Loucy (cell line): ENCODE measurements around the gene PDE4D.
"Not testable (repeated sequence)": the region's sequence is repeated elsewhere in the genome, so short reads cannot be mapped to it uniquely, and the experiment has no call there.

ENCODE experiments used
- H2AFZ ChIP-seq: fragments of 200-600 bp; sonication (generic); 2 replicates; pipeline ENCODE4 v1.6.0; 2016; ENCODE audit warnings: antibody characterized with exemption, mild to moderate bottlenecking, low read length, moderate library complexity
- H3F3A ChIP-seq: fragments of 200-600 bp; 2 replicates; pipeline ENCODE4 v1.6.0; 2016; ENCODE audit warnings: antibody characterized with exemption, low read depth, mild to moderate bottlenecking
- H3K27me3 ChIP-seq: fragments of 200-600 bp; sonication (generic); 2 replicates; pipeline ENCODE4 v1.6.1; 2014; ENCODE audit warnings: low read length, mild to moderate bottlenecking; ENCODE audit not compliant: insufficient read depth, poor library complexity, severe bottlenecking
- H3K36me3 ChIP-seq: fragments of 200-600 bp; sonication (generic); 2 replicates; pipeline ENCODE4 v1.6.1; 2016; ENCODE audit warnings: low read length; ENCODE audit not compliant: insufficient read depth
- H3K4me1 ChIP-seq: fragments of 200-600 bp; sonication (generic); 2 replicates; pipeline ENCODE4 v1.5.1; 2014; ENCODE audit warnings: low read length, mild to moderate bottlenecking; ENCODE audit not compliant: insufficient read depth, poor library complexity, severe bottlenecking
- H3K4me2 ChIP-seq: fragments of 200-600 bp; sonication (generic); 2 replicates; pipeline ENCODE4 v1.6.0; 2014; ENCODE audit warnings: antibody characterized with exemption, low read length, low read depth, mild to moderate bottlenecking; ENCODE audit not compliant: poor library complexity, severe bottlenecking
- H3K4me3 ChIP-seq: fragments of 200-600 bp; sonication (generic); 2 replicates; pipeline ENCODE4 v1.5.1; 2014; ENCODE audit warnings: low read length, mild to moderate bottlenecking, mixed read lengths; ENCODE audit not compliant: poor library complexity, severe bottlenecking
- H3K79me2 ChIP-seq: fragments of 200-600 bp; sonication (generic); 2 replicates; pipeline ENCODE4 v1.6.1; 2014; ENCODE audit warnings: low read length; ENCODE audit not compliant: insufficient read depth
- H3K9ac ChIP-seq: fragments of 200-600 bp; sonication (generic); 2 replicates; pipeline ENCODE4 v1.6.0; 2014; ENCODE audit warnings: mild to moderate bottlenecking, low read depth, low read length, moderate library complexity; ENCODE audit not compliant: poor library complexity, severe bottlenecking
- H3K9me2 ChIP-seq: fragments of 200-600 bp; sonication (generic); replicated peaks from 2 replicates; pipeline ENCODE4 v1.6.1; 2016; ENCODE audit warnings: low read depth, low read length, mixed read lengths
- H3K9me3 ChIP-seq: fragments of 200-600 bp; sonication (generic); 2 replicates; pipeline ENCODE4 v1.6.1; 2014; ENCODE audit warnings: mild to moderate bottlenecking, antibody characterized with exemption, low read length, low read depth; ENCODE audit not compliant: insufficient read depth
- H4K20me1 ChIP-seq: fragments of 200-600 bp; sonication (generic); 2 replicates; pipeline ENCODE4 v1.6.0; 2014; ENCODE audit warnings: antibody characterized with exemption, low read length, mild to moderate bottlenecking; ENCODE audit not compliant: insufficient read depth, poor library complexity, severe bottlenecking
- CTCF ChIP-seq: fragments of 200-600 bp; sonication (generic); conservative IDR thresholded peaks from 2 replicates; pipeline ENCODE4 v1.5.1; 2014; ENCODE audit warnings: mild to moderate bottlenecking, antibody characterized with exemption, low read length
- EZH2phosphoT487 ChIP-seq: fragments of 200-600 bp; IDR thresholded peaks from 2 replicates; pipeline ENCODE4 v1.6.1; 2018; ENCODE audit warnings: antibody characterized with exemption, mild to moderate bottlenecking, moderate library complexity, borderline replicate concordance

PDE4D gene

DNA sequence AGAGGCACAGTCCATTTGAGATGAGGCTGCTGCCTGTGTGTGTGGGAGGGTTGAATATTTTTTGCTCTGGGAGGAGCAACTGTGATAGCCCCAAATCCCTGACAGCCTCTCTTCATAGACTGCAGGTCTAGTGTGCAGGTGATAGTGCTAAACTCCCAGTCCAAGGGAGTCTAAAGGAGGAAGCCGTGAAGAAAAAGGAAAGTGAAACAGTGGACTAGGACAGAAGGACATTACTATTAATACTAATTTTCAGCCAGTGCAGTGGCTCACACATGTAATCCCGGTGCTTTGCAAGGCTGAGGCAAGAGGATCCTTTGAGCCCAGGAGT, 295.0 kb downstream of the PDE4D start:
- no peak overlapping the region for H3K4me3 ChIP-seq
- H3K27me3 ChIP-seq: no peaks in the 10 kb centered on the region
- no peak overlapping the region for H3K9ac ChIP-seq
- TF ChIP-seq EZH2phosphoT487: no peak
- no peak for TF ChIP-seq CTCF
- H2AFZ ChIP-seq: peak overlapping the region; percentile 57
- H3K9me3 ChIP-seq: no peaks in the 10 kb centered on the region
- H3F3A ChIP-seq: no peaks in the 10 kb centered on the region
- H3K9me2 ChIP-seq: no peaks in the 10 kb centered on the region
- H4K20me1 ChIP-seq: no peaks in the 10 kb centered on the region
- peak overlapping the region; percentile 37 for H3K4me2 ChIP-seq
- no peaks in the 10 kb centered on the region for H3K79me2 ChIP-seq
- peaks cover 10% of the 10 kb centered on the region for H3K4me1 ChIP-seq
- H3K36me3 ChIP-seq: no peaks in the 10 kb centered on the region

DNA sequence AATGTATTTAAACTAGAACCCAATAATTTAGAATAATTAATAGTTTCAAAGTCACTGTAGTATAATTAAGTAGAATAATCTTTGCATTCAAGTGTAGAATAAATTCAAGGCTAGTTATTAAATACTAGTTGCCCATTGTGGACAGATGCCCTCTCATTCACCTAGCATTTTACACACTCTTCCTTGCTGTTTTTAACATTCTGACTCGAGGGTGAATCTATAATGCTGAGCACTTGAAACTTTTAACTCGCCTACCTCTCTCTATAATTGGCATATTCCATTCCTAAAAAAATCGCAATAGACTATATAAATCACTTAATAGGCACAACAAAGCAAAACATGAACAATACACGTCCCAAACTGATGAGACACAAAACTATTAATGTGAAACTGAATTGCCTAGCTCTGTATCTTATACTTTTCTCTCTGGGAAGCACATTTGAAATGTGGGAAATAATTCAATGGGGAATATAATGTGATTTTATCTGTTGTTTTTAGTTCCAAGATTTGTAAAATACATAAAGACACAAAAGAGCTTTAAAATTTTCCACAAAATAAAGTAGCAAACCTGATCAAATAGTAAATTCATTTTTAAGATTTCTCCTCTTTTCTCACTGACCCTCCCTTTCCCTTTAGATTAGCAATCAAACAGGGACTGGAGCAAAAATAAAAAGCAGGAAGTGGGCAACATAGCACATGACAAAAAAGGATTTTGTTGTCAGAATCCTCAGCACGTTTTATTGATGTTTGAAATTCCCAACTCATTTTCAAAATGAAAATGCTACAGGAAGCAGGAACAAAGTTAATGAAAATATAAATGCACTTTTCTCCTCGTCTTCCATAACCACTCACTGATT, 295.6 kb downstream of the PDE4D start:
- H3K9me2 ChIP-seq: no peaks in the 10 kb centered on the region
- H3K36me3 ChIP-seq: no peaks in the 10 kb centered on the region
- no peaks in the 10 kb centered on the region for H3F3A ChIP-seq
- H4K20me1 ChIP-seq: no peaks in the 10 kb centered on the region
- H3K79me2 ChIP-seq: no peaks in the 10 kb centered on the region
- peak overlapping the region; percentile 57 for H2AFZ ChIP-seq
- TF ChIP-seq EZH2phosphoT487 (no peak), CTCF (no peak)
- peaks cover 10% of the 10 kb centered on the region for H3K4me1 ChIP-seq
- H3K9me3 ChIP-seq: no peaks in the 10 kb centered on the region
- H3K4me2 ChIP-seq: peak overlapping the region; percentile 37
- no peaks in the 10 kb centered on the region for H3K27me3 ChIP-seq
- H3K9ac ChIP-seq: no peak overlapping the region
- no peak overlapping the region for H3K4me3 ChIP-seq

- Histone ChIP-seq H3K4me3 (no peak overlapping the region), H2AFZ (no peak overlapping the region), H4K20me1 (no peaks in the 10 kb centered on the region), H3K4me1 (peaks cover 16% of the 10 kb centered on the region), H3K79me2 (no peaks in the 10 kb centered on the region), H3K4me2 (no peak overlapping the region), H3K9me2 (no peaks in the 10 kb centered on the region), H3K36me3 (no peaks in the 10 kb centered on the region), H3F3A (no peaks in the 10 kb centered on the region), H3K9ac (no peak overlapping the region), H3K9me3 (no peaks in the 10 kb centered on the region), H3K27me3 (no peaks in the 10 kb centered on the region)
- TF ChIP-seq CTCF (no peak), EZH2phosphoT487 (no peak)
Observed at GRCh38 chr5:59596586-59597350, 296.8 kb downstream of the PDE4D start.

- peaks cover 33% of the 10 kb centered on the region for H3K4me1 ChIP-seq
- H3K9me2 ChIP-seq, H3K27me3 ChIP-seq, H3K4me2 ChIP-seq, H3K36me3 ChIP-seq, H4K20me1 ChIP-seq, H3K9ac ChIP-seq, H2AFZ ChIP-seq, H3K9me3 ChIP-seq, H3F3A ChIP-seq, H3K4me3 ChIP-seq, H3K79me2 ChIP-seq: not testable (repeated sequence)
Observed at GRCh38 chr5:59594118-59594517, 299.4 kb downstream of the PDE4D start.
